ENCODE measurements around the gene B3GNT7. TPM values are rescaled to one million over a fixed set of nuclear protein-coding genes. Genes with fewer than 3 reads are reported as not detected.

The B3GNT7 gene
- total and polyA plus RNA-seq, 2 experiments from 2014 or later = 44.2 to 89.4 TPM

- Mint-ChIP-seq H3K36me3 (ENCODE audit: low read depth) (peaks cover 53% of the 10 kb centered on the region), H3K4me3 (no peak overlapping the region), H3K9me3 (peaks cover 6% of the 10 kb centered on the region; the same call in 1 of the 3 replicates), H3K4me1 (peaks cover 24% of the 10 kb centered on the region), H3K27me3 (ENCODE audit: insufficient read depth, low read depth, poor library complexity) (peaks cover 42% of the 10 kb centered on the region), H3K27ac (peak overlapping the region; percentile 81; the same call in 1 of the 2 replicates)
- Histone ChIP-seq H4K20me1 (replicated peaks; ENCODE audit: insufficient read depth) (peaks cover 8% of the 10 kb centered on the region; the same call in 1 of the 2 replicates), H3K9me2 (ENCODE audit: insufficient read depth) (no peaks in the 10 kb centered on the region), H3F3A (replicated peaks; ENCODE audit: low read depth) (peaks cover 32% of the 10 kb centered on the region), H3K4me2 (no peak overlapping the region), H3K36me3 (ENCODE audit: insufficient read depth) (peaks cover 14% of the 10 kb centered on the region), H3K27me3 (ENCODE audit: insufficient read depth) (no peaks in the 10 kb centered on the region), H2AFZ (no peak overlapping the region), H3K79me2 (replicated peaks; ENCODE audit: insufficient read depth) (no peaks in the 10 kb centered on the region), H3K4me3 (no peak overlapping the region), H3K27ac (ENCODE audit: low read depth) (no peak overlapping the region), H3K4me1 (ENCODE audit: insufficient read depth) (peaks cover 8% of the 10 kb centered on the region; the same call in 1 of the 2 replicates)
- TF ChIP-seq EZH2phosphoT487 (IDR thresholded peaks at IDR 0.05; ENCODE audit: unreplicated experiment) = no peak
- no peak for TF ChIP-seq STAT1 (IDR thresholded peaks at IDR 0.05; ENCODE audit: unreplicated experiment)
- TF ChIP-seq JUNB (IDR thresholded peaks at IDR 0.05; ENCODE audit: unreplicated experiment) = no peak
- TF ChIP-seq CREB1 (CRISPR knock-in tag; IDR thresholded peaks at IDR 0.05; ENCODE audit: low read depth) = 0 out of 2 replicates have a peak, but pooled peaks have one; percentile 2
- TF ChIP-seq ZNF462 (CRISPR knock-in tag; IDR thresholded peaks at IDR 0.05) = no peak
- no peak for DNase-seq (ENCODE audit: low spot score)
- no peak for ATAC-seq
These were observed 55.1 kb downstream of the B3GNT7 start for GRCh38 chr2:231450548-231450989.

Small RNA genes lying within 50 kb of the gene (microRNA-seq; reads per million reads assigned to microRNA genes)
- gene MIR4777 = not detected

Small RNA genes lying within 50 kb of the gene (small RNA-seq; reads per million reads assigned to genes)
- gene MIR4777 (ENCODE audit: low replicate concordance) = not detected

Other genes with a start within 250 kb of the B3GNT7 start
- 56.0 and 63.6 TPM in 2 replicates for gene ARMC9, start 197.1 kb upstream of the B3GNT7 start, total RNA-seq (2014; rRNA removed; shearing (Covaris generic))
- 24.4 and 29.2 TPM in 2 replicates for gene ARMC9, start 197.1 kb upstream of the B3GNT7 start, polyA plus RNA-seq (2016; fragmentation: Nextera tagmentation; extraction: Ambion mirVana)
- 439 and 678 TPM in 2 replicates for gene NCL, start 68.8 kb downstream of the B3GNT7 start, total RNA-seq (2014; rRNA removed; shearing (Covaris generic))
- gene NCL, start 68.8 kb downstream of the B3GNT7 start, polyA plus RNA-seq (2016; fragmentation: Nextera tagmentation; extraction: Ambion mirVana) = 2,192 and 2,269 TPM in 2 replicates
- 0.31 and 0.59 TPM in 2 replicates for gene NMUR1, start 134.7 kb downstream of the B3GNT7 start, total RNA-seq (2014; rRNA removed; shearing (Covaris generic))
- gene NMUR1, start 134.7 kb downstream of the B3GNT7 start, polyA plus RNA-seq (2016; fragmentation: Nextera tagmentation; extraction: Ambion mirVana) = 0.24 and 0.29 TPM in 2 replicates
- gene TEX44, start 197.2 kb downstream of the B3GNT7 start, total RNA-seq (2014; rRNA removed; shearing (Covaris generic)) = not detected in 2 replicates
- gene TEX44, start 197.2 kb downstream of the B3GNT7 start, polyA plus RNA-seq (2016; fragmentation: Nextera tagmentation; extraction: Ambion mirVana) = not detected in 2 replicates